GM19395 (cell line): ENCODE data around the gene TOGARAM1.

Experiments used
- ATAC-seq: cut with Tn5 transposase; IDR thresholded peaks from one replicate; pipeline ENCODE4 v1.9.1; 2021; ENCODE audit warnings: mild to moderate bottlenecking, moderate library complexity; ENCODE audit not compliant: unreplicated experiment

Gene TOGARAM1

GRCh38 chr14:45083976-45084722, 122.2 kb downstream of the TOGARAM1 start, which contains the start of gene PRPF39:
TSS of gene PRPF39 (plus strand) at chr14:45084116. CDS start at chr14:45095240, 11,124 bp downstream.
- ATAC-seq, result peak; percentile 93

- peak; percentile 12 for ATAC-seq
Measured at GRCh38 chr14:45084946-45085346, 123.0 kb downstream of the TOGARAM1 start.

GRCh38 chr14:45089813-45090212, 127.8 kb downstream of the TOGARAM1 start:
- peak; percentile 76 for ATAC-seq

- no peak for ATAC-seq
Measured at GRCh38 chr14:45091710-45092109, 129.7 kb downstream of the TOGARAM1 start.

- ATAC-seq, result no peak
Measured at GRCh38 chr14:45094275-45094674, 132.3 kb downstream of the TOGARAM1 start.

- no peak for ATAC-seq
Measured at GRCh38 chr14:45095143-45095542, 133.2 kb downstream of the TOGARAM1 start.

- ATAC-seq, result no peak
Measured at GRCh38 chr14:45096218-45096617, 134.2 kb downstream of the TOGARAM1 start.

- no peak for ATAC-seq
Measured at GRCh38 chr14:45103806-45104205, 141.8 kb downstream of the TOGARAM1 start.

GRCh38 chr14:45104561-45104960, 142.6 kb downstream of the TOGARAM1 start:
- ATAC-seq, result no peak

GRCh38 chr14:45112896-45113781, 151.1 kb downstream of the TOGARAM1 start:
- ATAC-seq, result no peak

GRCh38 chr14:45114327-45114726, 152.3 kb downstream of the TOGARAM1 start:
- ATAC-seq, result no peak

GRCh38 chr14:45118594-45118993, 156.6 kb downstream of the TOGARAM1 start:
- no peak for ATAC-seq

GRCh38 chr14:45120096-45120495, 158.1 kb downstream of the TOGARAM1 start:
- no peak for ATAC-seq

GRCh38 chr14:45123271-45123670, 161.3 kb downstream of the TOGARAM1 start:
- ATAC-seq, result no peak
